ENCODE results near the gene ZNF670.
"Not testable (repeated sequence)": the region's sequence is repeated elsewhere in the genome, so short reads cannot be mapped to it uniquely, and the experiment has no call there.

The ZNF670 gene

DNA sequence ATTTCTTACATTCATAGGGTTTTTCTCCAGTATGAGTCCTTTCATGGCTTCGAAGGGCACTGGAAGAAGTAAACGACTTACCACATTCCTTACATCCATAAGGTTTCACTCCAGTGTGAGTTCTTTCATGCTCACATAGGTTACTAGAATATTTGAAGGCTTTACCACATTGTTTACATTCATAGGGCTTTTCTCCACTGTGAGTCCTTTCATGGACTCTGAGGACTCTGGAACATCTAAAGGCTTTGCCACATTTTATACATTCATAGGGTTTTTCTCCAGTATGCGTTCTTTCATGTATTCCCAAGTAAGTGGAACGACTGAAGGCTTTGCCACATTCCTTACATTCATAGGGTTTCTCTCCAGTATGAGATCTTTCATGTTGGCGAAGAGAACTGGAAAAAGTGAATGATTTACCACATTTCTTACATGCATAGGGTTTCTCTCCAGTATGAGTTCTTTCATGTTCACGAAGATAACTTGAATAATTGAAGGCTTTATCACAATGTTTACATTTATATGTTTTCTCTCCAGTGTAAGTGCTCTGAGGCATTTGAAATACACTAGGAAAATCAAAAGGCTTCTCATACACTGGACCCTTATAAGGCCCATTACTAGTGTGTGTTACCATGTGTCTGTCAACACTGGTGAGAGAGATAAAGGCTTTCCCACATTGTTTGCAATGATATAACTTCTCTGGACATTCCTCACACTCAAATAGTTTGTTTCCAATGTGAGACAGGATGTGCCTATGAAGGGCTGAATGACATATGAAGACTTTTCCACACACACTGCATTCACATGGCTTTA, 40.9 kb downstream of the ZNF670 start:
- no peak for DNase-seq

DNA sequence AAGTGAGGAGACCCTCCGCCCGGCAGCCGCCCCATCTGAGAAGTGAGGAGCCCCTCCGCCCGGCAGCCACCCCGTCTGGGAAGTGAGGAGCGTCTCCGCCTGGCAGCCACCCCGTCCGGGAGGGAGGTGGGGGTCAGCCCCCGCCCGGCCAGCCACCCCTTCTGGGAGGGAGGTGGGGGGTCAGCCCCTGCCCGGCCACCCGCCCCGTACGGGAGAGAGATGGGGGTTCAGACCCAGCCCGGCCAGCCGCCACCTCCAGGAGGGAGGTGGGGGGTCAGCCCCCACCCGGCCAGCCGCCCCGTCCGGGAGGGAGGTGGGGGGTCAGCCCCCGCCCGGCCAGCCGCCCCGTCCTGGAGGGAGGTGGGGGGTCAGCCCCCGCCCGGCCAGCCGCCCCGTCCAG, 46.3 kb downstream of the ZNF670 start:
- DNase-seq = not testable (repeated sequence)
